ENCODE measurements around the gene ZNF428. TPM values are rescaled to one million over a fixed set of nuclear protein-coding genes. Genes with fewer than 3 reads are reported as not detected.

ZNF428 gene
- total RNA-seq, 2 donors from 2014 or later, result 21.5 to 27.4 TPM

- peak overlapping the region; percentile 39 for H3K27ac ChIP-seq
- peak overlapping the region; percentile 80 for H3K4me3 ChIP-seq
- TF ChIP-seq, protein P1, sequence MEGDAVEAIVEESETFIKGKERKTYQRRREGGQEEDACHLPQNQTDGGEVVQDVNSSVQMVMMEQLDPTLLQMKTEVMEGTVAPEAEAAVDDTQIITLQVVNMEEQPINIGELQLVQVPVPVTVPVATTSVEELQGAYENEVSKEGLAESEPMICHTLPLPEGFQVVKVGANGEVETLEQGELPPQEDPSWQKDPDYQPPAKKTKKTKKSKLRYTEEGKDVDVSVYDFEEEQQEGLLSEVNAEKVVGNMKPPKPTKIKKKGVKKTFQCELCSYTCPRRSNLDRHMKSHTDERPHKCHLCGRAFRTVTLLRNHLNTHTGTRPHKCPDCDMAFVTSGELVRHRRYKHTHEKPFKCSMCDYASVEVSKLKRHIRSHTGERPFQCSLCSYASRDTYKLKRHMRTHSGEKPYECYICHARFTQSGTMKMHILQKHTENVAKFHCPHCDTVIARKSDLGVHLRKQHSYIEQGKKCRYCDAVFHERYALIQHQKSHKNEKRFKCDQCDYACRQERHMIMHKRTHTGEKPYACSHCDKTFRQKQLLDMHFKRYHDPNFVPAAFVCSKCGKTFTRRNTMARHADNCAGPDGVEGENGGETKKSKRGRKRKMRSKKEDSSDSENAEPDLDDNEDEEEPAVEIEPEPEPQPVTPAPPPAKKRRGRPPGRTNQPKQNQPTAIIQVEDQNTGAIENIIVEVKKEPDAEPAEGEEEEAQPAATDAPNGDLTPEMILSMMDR (IDR thresholded peaks at IDR 0.05), result no peak
- no peaks in the 10 kb centered on the region for H3K9me3 ChIP-seq
- H3K9ac ChIP-seq (ENCODE audit: low read depth in 2 of 2, low read length in 2 of 2), result peak overlapping the region; percentile 74 to 95
- H3K36me3 ChIP-seq, result no peaks in the 10 kb centered on the region
- H3K4me1 ChIP-seq, result peaks cover 7% of the 10 kb centered on the region
- no peak for DNase-seq
- intact Hi-C loops (cut with DNase I), result loop anchor here (1.0 kb wide), 1 partner anchor 22 kb away; the partner anchor contains the start of genes IRGQ and ZNF576
- no peaks in the 10 kb centered on the region for H3K27me3 ChIP-seq
Measured at GRCh38 chr19:43574424-43575155, 44.8 kb downstream of the ZNF428 start.

- no peaks in the 10 kb centered on the region for H3K36me3 ChIP-seq
- intact Hi-C loops (cut with DNase I), result no loop called here
- peaks cover 7% of the 10 kb centered on the region for H3K4me1 ChIP-seq
- TF ChIP-seq, protein P1 (IDR thresholded peaks at IDR 0.05), result no peak
- no peaks in the 10 kb centered on the region for H3K27me3 ChIP-seq
- H3K27ac ChIP-seq, result no peak overlapping the region
- H3K4me3 ChIP-seq, result no peak overlapping the region
- no peak for DNase-seq
- H3K9me3 ChIP-seq, result no peaks in the 10 kb centered on the region
- H3K9ac ChIP-seq (ENCODE audit: low read depth in 2 of 2, low read length in 2 of 2), result no peak overlapping the region
Measured at GRCh38 chr19:43572171-43572588, 47.2 kb downstream of the ZNF428 start.

GRCh38 chr19:43570174-43570791 is 49.1 kb downstream of the ZNF428 start:
- Histone ChIP-seq H3K4me3 (no peak overlapping the region), H3K4me1 (peaks cover 7% of the 10 kb centered on the region), H3K9ac (ENCODE audit: low read depth in 2 of 2, low read length in 2 of 2) (no peak overlapping the region), H3K36me3 (no peaks in the 10 kb centered on the region), H3K9me3 (no peaks in the 10 kb centered on the region), H3K27ac (no peak overlapping the region), H3K27me3 (no peaks in the 10 kb centered on the region)
- no peak for DNase-seq
- intact Hi-C loops (cut with DNase I), result no loop called here
- TF ChIP-seq, protein P1 (IDR thresholded peaks at IDR 0.05), result no peak

DNA sequence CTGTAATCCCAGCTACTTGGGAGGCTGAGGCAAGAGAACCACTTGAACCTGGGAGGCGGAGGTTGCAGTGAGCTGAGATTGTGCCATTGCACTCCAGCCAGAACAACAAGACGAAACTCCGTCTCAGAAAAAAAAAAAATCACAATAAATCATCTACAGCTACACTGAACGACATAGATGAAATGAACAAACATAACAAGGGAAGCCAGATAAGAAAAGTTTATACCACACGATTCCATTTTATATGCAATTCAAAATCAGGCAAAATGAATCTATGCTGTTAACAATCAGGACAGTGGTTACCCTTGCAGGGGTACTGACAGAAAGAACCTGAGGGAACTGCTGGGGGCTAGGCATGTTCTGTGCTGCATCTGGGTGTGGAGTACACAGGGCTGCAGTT is 49.8 kb downstream of the ZNF428 start:
- DNase-seq, result no peak
- intact Hi-C loops (cut with DNase I), result no loop called here

GRCh38 chr19:43564800-43565199 is 54.6 kb downstream of the ZNF428 start:
- DNase-seq, result no peak
- Histone ChIP-seq H3K27ac (no peak overlapping the region), H3K27me3 (no peaks in the 10 kb centered on the region), H3K9ac (ENCODE audit: low read depth in 2 of 2, low read length in 2 of 2) (no peak overlapping the region), H3K4me1 (no peaks in the 10 kb centered on the region), H3K36me3 (no peaks in the 10 kb centered on the region), H3K9me3 (no peaks in the 10 kb centered on the region), H3K4me3 (no peak overlapping the region)
- TF ChIP-seq, protein P1 (IDR thresholded peaks at IDR 0.05), result no peak
- intact Hi-C loops (cut with DNase I), result no loop called here

More for the DNA sequence above, 49.8 kb downstream of the ZNF428 start:
- H3K27me3 ChIP-seq, result no peaks in the 10 kb centered on the region
- no peak overlapping the region for H3K27ac ChIP-seq
- TF ChIP-seq, protein P1 (IDR thresholded peaks at IDR 0.05), result no peak
- H3K36me3 ChIP-seq, result no peaks in the 10 kb centered on the region
- no peaks in the 10 kb centered on the region for H3K9me3 ChIP-seq
- H3K4me3 ChIP-seq, result no peak overlapping the region
- H3K4me1 ChIP-seq, result peaks cover 5% of the 10 kb centered on the region
- H3K9ac ChIP-seq (ENCODE audit: low read depth in 2 of 2, low read length in 2 of 2), result no peak overlapping the region

Data from colonic mucosa (tissue), 4 donors.